PFSK-1 (cell line): ENCODE data around the gene ACOXL.

Experiments
- FOXP2 ChIP-seq: optimal IDR thresholded peaks from 2 replicates; pipeline ENCODE3; 2011; ENCODE audit warnings: borderline replicate concordance, control low read depth, inconsistent platforms; ENCODE audit not compliant: insufficient read depth; ENCODE audit errors: extremely low read length, extremely low read depth
- POLR2AphosphoS5 ChIP-seq: IDR thresholded peaks from 2 replicates; pipeline ENCODE4 v1.6.1; 2012; ENCODE audit warnings: low read depth, mild to moderate bottlenecking, control low read depth, low read length, moderate library complexity
- SIN3A ChIP-seq: IDR thresholded peaks from 2 replicates; pipeline ENCODE4 v1.6.1; 2012; ENCODE audit warnings: mild to moderate bottlenecking, low read length, moderate library complexity, borderline replicate concordance; ENCODE audit not compliant: insufficient read depth
- TAF1 ChIP-seq: IDR thresholded peaks from 2 replicates; pipeline ENCODE4 v1.6.1; 2012; ENCODE audit warnings: low read length, control low read depth, borderline replicate concordance; ENCODE audit not compliant: insufficient read depth
- TF ChIP-seq, protein P1 (sequence below), 2 experiments: IDR thresholded peaks; 2 replicates each; pipeline versions ENCODE4 v1.6.1 to v1.8.0; 2011 to 2012; ENCODE audit warnings: low read depth in 2 of 2, low read length in 2 of 2, control low read depth in 1 of 2, inconsistent platforms in 1 of 2, mild to moderate bottlenecking in 1 of 2, moderate library complexity in 1 of 2; ENCODE audit not compliant: insufficient read depth in 1 of 2

ACOXL gene

DNA sequence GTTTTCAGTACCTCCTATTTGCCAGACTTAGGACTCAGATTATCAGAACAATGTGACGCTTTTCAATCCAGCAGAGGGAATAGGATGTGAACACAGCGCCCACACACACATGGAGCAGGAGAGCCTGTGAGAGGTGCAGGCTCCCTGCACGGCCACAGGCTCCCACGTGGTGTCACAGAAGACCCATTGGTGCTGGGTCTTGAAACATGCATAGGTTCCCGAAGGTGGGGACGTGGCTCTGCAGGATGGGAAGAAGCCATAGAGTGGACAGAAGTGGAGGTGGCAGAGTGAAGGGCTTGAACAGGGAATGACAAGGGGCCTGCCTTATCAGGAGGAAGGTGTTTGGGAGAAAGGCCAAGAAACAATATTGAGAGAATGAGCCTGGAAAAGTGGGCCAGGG, 309.9 kb downstream of the ACOXL start:
- TF ChIP-seq FOXP2 (no peak), POLR2AphosphoS5 (no peak), SIN3A (no peak), TAF1 (no peak)
- TF ChIP-seq, protein P1, sequence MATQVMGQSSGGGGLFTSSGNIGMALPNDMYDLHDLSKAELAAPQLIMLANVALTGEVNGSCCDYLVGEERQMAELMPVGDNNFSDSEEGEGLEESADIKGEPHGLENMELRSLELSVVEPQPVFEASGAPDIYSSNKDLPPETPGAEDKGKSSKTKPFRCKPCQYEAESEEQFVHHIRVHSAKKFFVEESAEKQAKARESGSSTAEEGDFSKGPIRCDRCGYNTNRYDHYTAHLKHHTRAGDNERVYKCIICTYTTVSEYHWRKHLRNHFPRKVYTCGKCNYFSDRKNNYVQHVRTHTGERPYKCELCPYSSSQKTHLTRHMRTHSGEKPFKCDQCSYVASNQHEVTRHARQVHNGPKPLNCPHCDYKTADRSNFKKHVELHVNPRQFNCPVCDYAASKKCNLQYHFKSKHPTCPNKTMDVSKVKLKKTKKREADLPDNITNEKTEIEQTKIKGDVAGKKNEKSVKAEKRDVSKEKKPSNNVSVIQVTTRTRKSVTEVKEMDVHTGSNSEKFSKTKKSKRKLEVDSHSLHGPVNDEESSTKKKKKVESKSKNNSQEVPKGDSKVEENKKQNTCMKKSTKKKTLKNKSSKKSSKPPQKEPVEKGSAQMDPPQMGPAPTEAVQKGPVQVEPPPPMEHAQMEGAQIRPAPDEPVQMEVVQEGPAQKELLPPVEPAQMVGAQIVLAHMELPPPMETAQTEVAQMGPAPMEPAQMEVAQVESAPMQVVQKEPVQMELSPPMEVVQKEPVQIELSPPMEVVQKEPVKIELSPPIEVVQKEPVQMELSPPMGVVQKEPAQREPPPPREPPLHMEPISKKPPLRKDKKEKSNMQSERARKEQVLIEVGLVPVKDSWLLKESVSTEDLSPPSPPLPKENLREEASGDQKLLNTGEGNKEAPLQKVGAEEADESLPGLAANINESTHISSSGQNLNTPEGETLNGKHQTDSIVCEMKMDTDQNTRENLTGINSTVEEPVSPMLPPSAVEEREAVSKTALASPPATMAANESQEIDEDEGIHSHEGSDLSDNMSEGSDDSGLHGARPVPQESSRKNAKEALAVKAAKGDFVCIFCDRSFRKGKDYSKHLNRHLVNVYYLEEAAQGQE (IDR thresholded peaks at IDR 0.05; ENCODE audit: insufficient read depth in 1 of 2, low read depth in 2 of 2, low read length in 2 of 2), result no peak

DNA sequence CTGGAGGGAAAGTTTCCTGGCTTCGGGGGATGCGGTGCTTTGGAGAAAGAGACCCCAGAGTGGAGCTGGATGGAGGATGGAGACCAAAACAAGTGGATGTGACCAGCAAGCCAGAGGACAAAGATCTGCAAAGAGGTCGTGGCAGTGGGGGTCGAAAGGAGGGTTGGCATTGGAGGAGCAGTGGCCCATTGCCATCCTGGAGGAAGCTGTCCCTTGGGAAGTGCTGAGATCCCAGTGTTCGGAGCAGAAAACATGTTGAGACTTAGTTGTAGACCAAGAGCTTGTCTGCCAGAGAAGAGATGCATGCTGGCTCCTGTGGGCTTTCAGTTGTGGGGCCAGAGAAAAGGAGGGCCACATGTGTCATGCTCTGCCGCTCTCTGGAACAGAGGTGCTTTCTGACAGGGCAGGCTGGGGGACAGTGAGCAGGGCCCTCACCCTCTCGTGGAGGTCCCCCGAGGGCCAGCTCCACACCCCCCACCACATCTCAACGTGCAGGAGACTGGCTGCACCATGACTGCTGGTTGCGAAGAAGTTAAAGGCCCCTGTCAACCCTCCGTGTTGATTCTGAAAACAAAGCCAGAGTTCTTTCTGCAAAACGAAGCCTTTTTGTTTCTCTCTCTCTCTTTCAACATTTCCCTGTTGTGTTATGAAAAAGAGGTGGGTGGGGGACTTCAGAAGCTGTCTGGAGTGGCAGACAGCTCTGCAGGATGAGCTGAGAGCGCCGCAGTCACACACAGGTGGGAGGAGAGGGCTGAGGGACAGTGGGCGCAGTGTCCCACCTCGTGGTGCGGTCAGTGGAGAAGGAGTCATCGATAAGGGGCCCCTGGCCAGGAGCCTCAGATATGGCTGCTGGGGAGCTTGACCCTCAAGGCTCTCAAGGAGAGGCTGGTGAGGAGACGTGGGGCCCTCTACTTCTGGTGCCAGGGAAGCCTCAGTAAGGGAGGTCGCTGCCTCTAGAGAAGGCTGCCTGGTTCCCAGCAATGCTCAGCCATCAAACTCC, 310.7 kb downstream of the ACOXL start:
- TF ChIP-seq TAF1 (no peak), POLR2AphosphoS5 (no peak), SIN3A (no peak), FOXP2 (no peak)

DNA sequence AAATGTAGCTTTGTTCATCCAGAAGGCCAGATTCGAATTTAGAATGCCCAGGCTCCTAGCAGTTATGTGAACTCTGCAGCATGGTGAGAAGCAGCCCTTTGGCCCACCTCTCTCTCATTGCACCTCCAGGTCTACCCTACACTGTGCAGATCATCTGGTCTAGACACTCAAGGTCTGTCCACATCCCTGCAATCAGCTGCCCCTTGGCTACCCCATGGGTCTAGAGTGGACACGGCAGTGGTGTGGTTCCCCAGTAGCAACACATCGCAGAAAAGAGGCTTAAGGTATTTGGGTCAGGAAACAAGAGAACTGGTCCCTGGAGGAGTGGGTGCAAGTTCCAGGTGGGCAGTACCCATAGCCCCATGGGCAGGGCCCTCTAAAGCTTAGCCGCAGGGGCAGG, 311.7 kb downstream of the ACOXL start:
- TF ChIP-seq POLR2AphosphoS5 (no peak), TAF1 (no peak), FOXP2 (no peak), SIN3A (no peak)
- TF ChIP-seq, protein P1 (IDR thresholded peaks at IDR 0.05; ENCODE audit: insufficient read depth in 1 of 2, low read depth in 2 of 2, low read length in 2 of 2), result no peak

DNA sequence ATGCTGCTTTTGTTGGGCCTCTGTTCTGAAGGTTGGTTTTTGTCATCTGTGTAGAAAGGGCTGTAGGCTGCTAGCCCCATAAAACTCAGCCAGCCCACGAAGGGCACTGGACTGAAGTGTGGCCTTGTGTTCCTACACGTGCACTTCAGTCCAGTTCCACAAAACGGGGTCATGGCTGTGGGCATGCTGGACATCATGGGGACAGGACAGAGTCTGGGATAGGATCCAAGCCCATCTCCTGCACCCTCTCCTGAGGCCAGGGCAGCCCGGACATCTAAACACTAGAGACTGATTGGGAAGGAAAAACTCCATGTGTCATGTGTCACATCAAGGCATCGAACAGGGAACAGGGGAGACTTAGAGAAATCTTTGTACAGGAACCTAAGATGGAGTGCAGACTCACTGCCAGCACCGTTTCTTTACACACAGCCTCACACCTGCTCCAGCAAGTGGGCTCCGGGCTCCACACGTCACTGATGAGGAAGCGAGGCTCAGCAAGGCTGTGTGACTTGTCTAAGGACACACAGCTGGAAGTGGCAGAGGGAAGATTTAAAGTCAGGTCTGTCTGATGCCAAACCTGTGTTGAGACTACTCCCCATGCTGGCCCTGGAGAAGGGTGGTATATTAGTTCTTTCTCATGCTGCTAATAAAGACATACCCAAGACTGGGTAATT, 313.5 kb downstream of the ACOXL start:
- TF ChIP-seq, protein P1 (IDR thresholded peaks at IDR 0.05; ENCODE audit: insufficient read depth in 1 of 2, low read depth in 2 of 2, low read length in 2 of 2), result no peak
- TF ChIP-seq SIN3A (no peak), FOXP2 (no peak), TAF1 (no peak), POLR2AphosphoS5 (no peak)

DNA sequence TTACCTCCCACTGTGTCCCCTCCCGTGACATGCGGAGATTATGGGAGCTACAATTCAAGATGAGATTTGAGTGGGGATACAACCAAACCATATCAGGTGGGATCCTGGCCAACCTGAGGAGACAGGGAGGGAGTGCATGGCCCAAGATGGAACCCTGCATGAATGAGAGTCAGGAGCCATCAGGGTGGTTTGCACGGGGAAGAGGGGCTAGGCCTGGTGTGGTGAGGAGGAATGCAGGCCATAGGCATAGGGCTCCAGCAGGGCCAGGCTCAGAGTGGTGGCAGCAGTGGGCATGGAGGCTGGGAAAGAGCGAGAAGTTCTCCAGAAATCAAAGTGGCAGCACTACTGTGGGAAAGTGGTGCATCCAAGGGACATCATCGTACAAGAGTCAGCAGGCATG, 314.3 kb downstream of the ACOXL start:
- no peak for TF ChIP-seq FOXP2
